ENCODE data around the gene SNED1.

DNA sequence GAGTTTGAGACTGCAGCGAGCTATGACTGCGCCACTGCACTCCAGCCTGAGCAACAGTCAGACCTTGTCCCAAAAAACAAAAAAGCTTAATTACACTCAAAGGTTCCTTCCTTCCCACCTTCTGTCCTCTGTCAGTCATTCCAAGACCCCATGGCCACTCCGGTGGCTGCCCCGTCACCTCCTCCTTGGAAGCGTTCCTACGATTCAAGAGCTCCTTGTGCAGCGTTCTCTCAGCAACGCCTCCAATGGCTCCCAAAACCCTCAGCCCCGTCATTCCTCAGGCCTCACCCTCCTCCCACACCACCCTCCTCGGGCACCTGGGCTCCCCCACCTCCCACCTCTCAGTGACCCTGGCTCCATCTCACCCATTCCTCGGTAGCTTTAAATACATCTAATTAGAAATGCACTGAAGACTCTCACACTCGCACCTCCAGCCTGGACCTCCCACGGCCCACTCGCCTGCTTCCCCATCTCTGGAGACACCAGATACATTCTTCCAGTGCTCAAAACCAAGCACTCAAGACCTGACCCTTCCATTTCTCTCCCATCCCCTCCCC is 142.9 kb downstream of the SNED1 start:
- no peak for TF ChIP-seq CTCF (IDR thresholded peaks at IDR 0.05; ENCODE audit: low read depth, low read length, missing input control)
- no peak for TF ChIP-seq TAF1 (conservative IDR thresholded peaks at IDR 0.05)
- no peak for TF ChIP-seq FOXA1 (IDR thresholded peaks at IDR 0.05)
- TF ChIP-seq RAD21 (IDR thresholded peaks at IDR 0.05) = no peak
- TF ChIP-seq MAX (IDR thresholded peaks at IDR 0.05) = no peak
- no peak for TF ChIP-seq GABPA (IDR thresholded peaks at IDR 0.05 in 1 of 2, conservative IDR thresholded peaks at IDR 0.05 in 1 of 2)
- no peak for TF ChIP-seq JUND (IDR thresholded peaks at IDR 0.05)
- no peak for TF ChIP-seq REST (IDR thresholded peaks at IDR 0.05)
